Activated CD4-positive, alpha-beta T cell treated with anti-CD3 and anti-CD28 coated beads for 36 hours (primary cell): ENCODE results near the gene IER2. TPM values are rescaled to one million over a fixed set of nuclear protein-coding genes. Genes with fewer than 3 reads are reported as not detected.
"Not testable (repeated sequence)": the region's sequence is repeated elsewhere in the genome, so short reads cannot be mapped to it uniquely, and the experiment has no call there.

ENCODE experiments used
- ATAC-seq: fragments of 200-7000 bp; cut with Tn5 transposase; one replicate; pipeline ENCODE4 v1.10.0; 2021; ENCODE audit warnings: mild to moderate bottlenecking, moderate library complexity
- CTCF ChIA-PET: fragments of 350-600 bp; sonication (Branson Sonifier 250); formaldehyde crosslinking; loops from one replicate; lab custom pipeline; 2021; ENCODE audit warnings: antibody characterized with exemption; lab: Charles Lee
- POLR2A ChIA-PET: fragments of 350-600 bp; sonication (Branson Sonifier 250); formaldehyde crosslinking; loops from one replicate; lab custom pipeline; 2021; ENCODE audit warnings: antibody characterized with exemption, inconsistent platforms; lab: Charles Lee
- DNase-seq: peaks from one replicate; pipeline ENCODE4 v3.0.0-alpha.2; 2020
- H3K27ac Mint-ChIP-seq: one replicate; pipeline ENCODE4 v1.8.0; 2021; ENCODE audit warnings: mixed read lengths
- H3K27me3 Mint-ChIP-seq: one replicate; pipeline ENCODE4 v1.8.0; 2021; ENCODE audit warnings: mixed read lengths
- H3K36me3 Mint-ChIP-seq: one replicate; pipeline ENCODE4 v1.8.0; 2021; ENCODE audit warnings: low read depth, mixed read lengths
- H3K4me1 Mint-ChIP-seq: one replicate; pipeline ENCODE4 v1.8.0; 2021; ENCODE audit warnings: mixed read lengths
- H3K4me3 Mint-ChIP-seq: one replicate; pipeline ENCODE4 v1.8.0; 2021; ENCODE audit warnings: mild to moderate bottlenecking, moderate library complexity, mixed read lengths
- H3K9me3 Mint-ChIP-seq: one replicate; pipeline ENCODE4 v1.8.0; 2021; ENCODE audit warnings: low read depth, mixed read lengths
- intact Hi-C, 2 experiments: fragments of 100-400 bp; cut with DNase I in 1 of 2; cut with micrococcal nuclease in 1 of 2; formaldehyde crosslinking; loops; one replicate each; pipeline versions ENCODE4 v1.14.2 to v1.15.1; 2022 to 2024; cut with DNase I, micrococcal nuclease
- total RNA-seq, 2 experiments: library from RNA; stranded (reverse); gene quantifications; one replicate each; pipeline ENCODE4 v1.2.3, GENCODE V29; 2021

Gene IER2
- total RNA-seq, 2 experiments from 2014 or later = 109 to 118 TPM

DNA sequence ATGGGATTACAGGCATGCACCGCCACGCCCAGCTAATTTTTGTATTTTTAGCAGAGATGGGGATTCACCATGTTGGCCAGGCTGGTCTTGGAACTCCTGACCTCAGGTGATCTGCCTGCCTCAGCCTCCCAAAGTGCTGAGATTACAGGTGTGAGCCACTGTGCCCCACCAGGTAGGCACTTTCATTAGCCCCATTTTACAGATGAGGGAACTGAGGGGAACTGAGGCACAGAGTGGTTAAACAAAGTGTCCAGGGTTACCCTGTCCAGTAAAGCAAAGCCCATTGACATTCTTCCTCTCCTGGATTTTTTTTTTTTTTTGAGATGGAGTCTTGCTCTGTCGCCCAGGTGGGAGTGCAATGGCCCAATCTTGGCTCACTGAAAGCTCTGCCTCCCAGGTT, 15.9 kb downstream of the IER2 start:
- H3K27ac Mint-ChIP-seq = peak overlapping the region; percentile 58
- not testable (repeated sequence) for ATAC-seq, H3K36me3 Mint-ChIP-seq, H3K4me3 Mint-ChIP-seq, H3K27me3 Mint-ChIP-seq, H3K9me3 Mint-ChIP-seq, DNase-seq
- ChIA-PET CTCF (interaction anchor here (0.7 to 2.7 kb wide), 4 partner anchors 10 to 44 kb away, joined by 3 to 11 read pairs (median 4); no protein-coding TSS in a partner anchor), POLR2A (interaction anchor here (0.7 to 2.5 kb wide), 2 partner anchors 11 to 17 kb away, joined by 8 to 14 read pairs; no protein-coding TSS in a partner anchor)
- peaks cover 79% of the 10 kb centered on the region for H3K4me1 Mint-ChIP-seq
- intact Hi-C loops = loop anchor here in 1 of 2 experiments (5.0 kb wide), 1 partner anchor 1201 kb away; no protein-coding TSS in a partner anchor

- ChIA-PET POLR2A (interaction anchor here (1.4 kb wide), 2 partner anchors 15 to 17 kb away, joined by 6 read pairs; no protein-coding TSS in a partner anchor), CTCF (interaction anchor here (0.7 to 1.8 kb wide), 9 partner anchors 9 to 92 kb away, joined by 3 to 8 read pairs (median 3); no protein-coding TSS in a partner anchor)
- Mint-ChIP-seq H3K9me3 (no peaks in the 10 kb centered on the region), H3K4me3 (no peak overlapping the region), H3K27ac (peak overlapping the region; percentile 96), H3K4me1 (peaks cover 82% of the 10 kb centered on the region), H3K27me3 (no peaks in the 10 kb centered on the region), H3K36me3 (peaks cover 3% of the 10 kb centered on the region)
- intact Hi-C loops = loop anchor here in 1 of 2 experiments (5.0 kb wide), 1 partner anchor 1198 kb away; no protein-coding TSS in a partner anchor
- ATAC-seq (no peak), DNase-seq (no peak)
Measured at GRCh38 chr19:13169769-13170168, 19.6 kb downstream of the IER2 start.

- DNase-seq (no peak), ATAC-seq (no peak)
- H3K27me3 Mint-ChIP-seq = no peaks in the 10 kb centered on the region
- ChIA-PET CTCF (interaction anchor here (1.8 kb wide), 1 partner anchor 23 kb away, joined by 8 read pairs; no protein-coding TSS in a partner anchor), POLR2A (interaction anchor here (0.7 kb wide), 1 partner anchor 16 kb away, joined by 5 read pairs; no protein-coding TSS in a partner anchor)
- no peak overlapping the region for H3K4me3 Mint-ChIP-seq
- peaks cover 68% of the 10 kb centered on the region for H3K4me1 Mint-ChIP-seq
- intact Hi-C loops = no loop called here
- peak overlapping the region; percentile 97 for H3K27ac Mint-ChIP-seq
- H3K36me3 Mint-ChIP-seq = peaks cover 3% of the 10 kb centered on the region
- no peaks in the 10 kb centered on the region for H3K9me3 Mint-ChIP-seq
Measured at GRCh38 chr19:13171146-13171545, 20.9 kb downstream of the IER2 start.

DNA sequence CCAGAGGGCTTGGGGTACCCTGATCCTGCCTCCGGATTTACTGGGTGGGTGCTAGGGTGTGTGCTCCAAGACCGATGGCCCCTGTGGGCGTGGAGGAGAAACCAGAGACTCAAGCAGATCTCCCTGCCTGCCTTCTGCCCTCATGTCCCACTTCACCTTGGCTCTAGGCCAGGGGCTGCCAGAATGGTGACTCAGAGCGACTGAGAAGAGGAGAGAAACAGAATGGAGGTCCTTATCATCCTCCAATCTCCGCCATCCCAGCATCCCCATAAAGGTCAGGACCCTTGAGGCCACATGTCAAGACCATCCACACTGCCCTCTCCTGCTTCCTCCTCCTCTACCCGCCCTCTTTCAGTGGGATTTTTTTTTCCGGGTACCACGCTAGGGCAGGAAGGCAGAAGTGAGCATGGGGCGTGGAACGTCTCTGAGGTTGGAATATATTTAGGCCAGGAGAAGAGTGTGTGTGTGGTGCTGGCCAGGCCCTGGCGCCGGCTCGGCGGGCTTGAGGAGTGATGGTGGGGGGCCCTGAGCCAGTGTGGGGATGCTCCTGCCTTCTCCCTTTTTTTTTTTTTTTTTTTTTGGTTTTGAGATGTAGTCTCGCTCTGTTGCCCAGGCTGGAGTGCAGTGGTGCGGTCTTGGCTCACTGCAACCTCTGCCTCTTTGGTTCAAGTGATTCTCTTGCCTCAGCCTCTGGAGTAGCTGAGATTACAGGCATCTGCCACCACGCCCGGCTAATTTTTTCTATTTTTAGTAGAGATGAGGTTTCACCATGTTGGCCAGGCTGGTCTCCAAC, 22.3 kb downstream of the IER2 start:
- H3K9me3 Mint-ChIP-seq = no peaks in the 10 kb centered on the region
- intact Hi-C loops = no loop called here
- H3K4me3 Mint-ChIP-seq = peak overlapping the region; percentile 80
- DNase-seq (peak; percentile 93), ATAC-seq (peak; percentile 30)
- H3K4me1 Mint-ChIP-seq = peaks cover 56% of the 10 kb centered on the region
- H3K27me3 Mint-ChIP-seq = no peaks in the 10 kb centered on the region
- peaks cover 3% of the 10 kb centered on the region for H3K36me3 Mint-ChIP-seq
- ChIA-PET POLR2A (no interaction called here), CTCF (no interaction called here)
- H3K27ac Mint-ChIP-seq = peak overlapping the region; percentile 97

- peaks cover 2% of the 10 kb centered on the region for H3K36me3 Mint-ChIP-seq
- peak overlapping the region; percentile 97 for H3K27ac Mint-ChIP-seq
- DNase-seq = no peak
- CTCF ChIA-PET = interaction anchor here (1.1 kb wide), 1 partner anchor 9 kb away, joined by 3 read pairs; no protein-coding TSS in a partner anchor
- peak overlapping the region; percentile 80 for H3K4me3 Mint-ChIP-seq
- H3K9me3 Mint-ChIP-seq = no peaks in the 10 kb centered on the region
- H3K27me3 Mint-ChIP-seq = no peaks in the 10 kb centered on the region
- peaks cover 50% of the 10 kb centered on the region for H3K4me1 Mint-ChIP-seq
- intact Hi-C loops = no loop called here
- no peak for ATAC-seq
- POLR2A ChIA-PET = no interaction called here
Measured at GRCh38 chr19:13173139-13173737, 23.0 kb downstream of the IER2 start.

DNA sequence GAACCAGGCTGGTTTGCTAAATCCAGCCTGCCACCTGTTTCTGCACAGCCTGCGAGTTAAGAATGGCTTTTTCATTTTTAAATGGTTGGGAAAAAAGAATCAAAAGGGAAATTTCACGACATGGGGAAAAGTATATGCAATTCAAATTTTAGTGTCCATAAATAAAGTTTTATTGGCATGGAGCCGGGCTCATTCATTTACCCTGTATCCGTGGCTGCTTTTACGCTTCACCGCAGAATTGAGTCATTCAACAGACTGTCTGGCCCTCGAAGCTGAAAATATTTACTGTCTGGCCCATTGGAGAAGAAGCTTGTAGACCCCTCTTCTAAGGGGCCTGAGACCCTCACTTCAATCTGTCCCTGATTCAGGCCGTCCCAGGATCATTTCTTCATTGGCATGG, 26.1 kb downstream of the IER2 start:
- no peak for ATAC-seq

DNA sequence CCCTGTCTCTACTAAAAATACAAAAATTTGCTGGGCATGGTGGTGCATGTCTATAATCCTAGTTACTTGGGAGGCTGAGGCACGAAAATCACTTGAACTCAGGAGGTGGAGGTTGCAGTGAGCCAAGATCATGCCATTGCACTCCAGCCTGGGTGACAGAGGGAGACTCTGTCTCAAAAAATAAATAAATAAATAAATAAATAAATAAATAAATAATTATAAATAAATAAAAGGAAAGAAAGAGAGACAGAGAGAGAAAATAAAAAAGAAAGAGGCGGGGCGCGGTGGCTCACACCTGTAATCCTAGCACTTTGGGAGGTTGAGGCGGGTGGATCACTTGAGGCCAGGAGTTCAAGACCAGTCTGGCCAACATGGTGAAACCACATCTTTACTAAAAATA, 27.4 kb downstream of the IER2 start:
- ChIA-PET POLR2A (interaction anchor here (0.7 kb wide), 1 partner anchor 17 kb away, joined by 4 read pairs; no protein-coding TSS in a partner anchor), CTCF (interaction anchor here (0.9 kb wide), 1 partner anchor 12 kb away, joined by 3 read pairs; no protein-coding TSS in a partner anchor)
- H3K9me3 Mint-ChIP-seq, intact Hi-C loops, H3K36me3 Mint-ChIP-seq, ATAC-seq, H3K27me3 Mint-ChIP-seq, H3K4me3 Mint-ChIP-seq, H3K27ac Mint-ChIP-seq, DNase-seq: not testable (repeated sequence)
- peaks cover 34% of the 10 kb centered on the region for H3K4me1 Mint-ChIP-seq

More for the DNA sequence above, 26.1 kb downstream of the IER2 start:
- Mint-ChIP-seq H3K36me3 (peaks cover 2% of the 10 kb centered on the region), H3K27ac (no peak overlapping the region), H3K4me3 (no peak overlapping the region), H3K9me3 (no peaks in the 10 kb centered on the region), H3K27me3 (no peaks in the 10 kb centered on the region), H3K4me1 (peaks cover 39% of the 10 kb centered on the region)
- intact Hi-C loops = no loop called here
- ChIA-PET POLR2A (no interaction called here), CTCF (interaction anchor here (1.1 to 1.3 kb wide), 3 partner anchors 10 to 38 kb away, joined by 3 to 5 read pairs (median 4); no protein-coding TSS in a partner anchor)
- no peak for DNase-seq

DNA sequence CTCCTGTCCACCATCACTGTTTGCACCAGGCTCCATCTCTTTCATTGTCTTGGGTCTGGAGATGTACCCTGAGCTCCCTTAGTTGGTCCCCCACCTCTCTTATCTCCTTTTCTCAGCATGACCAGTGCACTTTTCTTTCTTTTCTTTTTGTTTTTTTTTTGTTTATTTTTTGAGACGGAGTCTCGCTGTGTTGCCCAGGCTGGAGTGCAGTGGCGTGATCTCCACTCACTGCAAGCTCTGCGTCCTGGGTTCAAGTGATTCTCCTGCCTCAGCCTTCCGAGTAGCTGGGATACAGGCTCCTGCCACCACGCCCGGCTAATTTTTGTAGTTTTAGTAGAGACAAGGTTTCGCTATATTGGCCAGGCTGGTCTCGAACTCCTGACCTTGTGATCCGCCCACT, 28.1 kb downstream of the IER2 start:
- CTCF ChIA-PET = interaction anchor here (0.9 kb wide), 1 partner anchor 12 kb away, joined by 3 read pairs; no protein-coding TSS in a partner anchor
- intact Hi-C loops, DNase-seq, H3K27ac Mint-ChIP-seq, H3K4me3 Mint-ChIP-seq, H3K36me3 Mint-ChIP-seq, H3K9me3 Mint-ChIP-seq, H3K27me3 Mint-ChIP-seq, ATAC-seq, POLR2A ChIA-PET: not testable (repeated sequence)
- H3K4me1 Mint-ChIP-seq = peaks cover 27% of the 10 kb centered on the region

GRCh38 chr19:13181747-13182388, 31.7 kb downstream of the IER2 start:
- CTCF ChIA-PET = interaction anchor here (0.6 to 3.1 kb wide), 17 partner anchors 8 to 1471 kb away, joined by 3 to 12 read pairs (median 3); no protein-coding TSS in a partner anchor
- intact Hi-C loops = no loop called here
- peak; percentile 65 for DNase-seq
- H3K4me3 Mint-ChIP-seq = no peak overlapping the region
- ATAC-seq = peak; percentile 66
- no peaks in the 10 kb centered on the region for H3K27me3 Mint-ChIP-seq
- POLR2A ChIA-PET = interaction anchor here (0.6 to 1.2 kb wide), 3 partner anchors 17 to 53 kb away, joined by 3 read pairs; no protein-coding TSS in a partner anchor
- H3K9me3 Mint-ChIP-seq = no peaks in the 10 kb centered on the region
- H3K4me1 Mint-ChIP-seq = peaks cover 27% of the 10 kb centered on the region
- peak overlapping the region; percentile 63 for H3K27ac Mint-ChIP-seq
- no peaks in the 10 kb centered on the region for H3K36me3 Mint-ChIP-seq

- H3K27ac Mint-ChIP-seq, H3K36me3 Mint-ChIP-seq, intact Hi-C loops, H3K27me3 Mint-ChIP-seq, H3K4me3 Mint-ChIP-seq, CTCF ChIA-PET, H3K9me3 Mint-ChIP-seq, ATAC-seq, POLR2A ChIA-PET, DNase-seq: not testable (repeated sequence)
- H3K4me1 Mint-ChIP-seq = peaks cover 38% of the 10 kb centered on the region
Measured at GRCh38 chr19:13184926-13185325, 34.7 kb downstream of the IER2 start.
